HG03108 (cell line): ENCODE data around the gene NAP1L1.

ENCODE experiments used
- ATAC-seq: cut with Tn5 transposase; IDR thresholded peaks from one replicate; pipeline ENCODE4 v1.9.1; 2021; ENCODE audit warnings: moderate library complexity; ENCODE audit not compliant: unreplicated experiment

NAP1L1 gene

DNA sequence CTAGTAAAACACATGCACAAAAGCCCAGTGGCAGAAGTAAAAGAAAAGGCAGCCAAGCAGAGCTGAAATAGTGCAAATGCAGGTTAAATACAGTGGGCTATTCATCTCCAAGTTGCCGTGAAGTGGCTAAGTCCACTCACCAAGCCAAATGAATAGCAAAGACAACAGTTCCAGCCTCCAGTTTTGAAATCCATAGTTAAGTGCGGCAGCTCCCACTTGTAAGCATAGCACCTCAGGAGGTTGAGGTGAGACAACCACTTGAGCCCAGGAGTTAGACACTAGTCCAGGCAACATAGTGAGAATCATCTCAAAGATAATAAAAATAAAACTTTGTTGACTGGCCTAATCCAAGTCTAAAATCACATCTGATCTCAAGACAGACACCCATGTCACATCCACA lies 43.1 kb downstream of the NAP1L1 start:
- ATAC-seq, result no peak

DNA sequence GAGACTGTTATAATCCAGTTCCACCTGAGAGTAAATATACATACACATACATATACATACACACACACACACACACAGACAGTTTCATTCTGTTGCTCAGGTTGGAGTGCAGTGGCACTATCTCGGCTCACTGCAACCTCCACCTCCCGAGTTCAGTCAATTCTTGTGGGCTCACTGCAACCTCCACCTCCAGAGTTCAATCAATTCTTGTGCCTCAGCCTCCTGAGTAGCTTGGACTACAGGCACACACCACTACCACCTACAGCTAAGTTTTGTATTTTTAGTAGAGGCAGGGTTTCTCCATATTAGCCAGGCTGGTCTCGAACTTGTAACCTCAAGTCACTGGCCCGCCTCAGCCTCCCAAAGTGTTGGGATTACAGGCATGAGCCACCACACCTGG lies 44.0 kb downstream of the NAP1L1 start:
- no peak for ATAC-seq

DNA sequence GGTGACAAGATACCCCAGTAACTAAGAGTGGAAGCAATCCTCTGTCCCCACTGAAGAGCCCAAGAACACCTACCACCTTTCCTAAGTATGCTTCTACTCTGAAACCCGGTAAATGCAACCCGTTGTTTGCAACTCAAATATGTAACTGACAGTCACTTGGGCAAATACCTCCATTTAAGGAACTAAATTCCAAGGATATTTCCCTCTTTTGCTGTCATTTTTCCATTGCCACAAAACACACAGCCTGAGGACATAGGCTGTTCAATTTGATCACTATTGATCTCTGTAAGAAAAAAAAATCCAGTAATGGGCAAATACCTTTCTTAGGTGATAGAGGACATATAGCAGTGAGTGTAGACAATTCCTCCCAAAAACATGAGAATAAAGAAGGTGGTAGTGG lies 46.3 kb downstream of the NAP1L1 start:
- ATAC-seq, result no peak

DNA sequence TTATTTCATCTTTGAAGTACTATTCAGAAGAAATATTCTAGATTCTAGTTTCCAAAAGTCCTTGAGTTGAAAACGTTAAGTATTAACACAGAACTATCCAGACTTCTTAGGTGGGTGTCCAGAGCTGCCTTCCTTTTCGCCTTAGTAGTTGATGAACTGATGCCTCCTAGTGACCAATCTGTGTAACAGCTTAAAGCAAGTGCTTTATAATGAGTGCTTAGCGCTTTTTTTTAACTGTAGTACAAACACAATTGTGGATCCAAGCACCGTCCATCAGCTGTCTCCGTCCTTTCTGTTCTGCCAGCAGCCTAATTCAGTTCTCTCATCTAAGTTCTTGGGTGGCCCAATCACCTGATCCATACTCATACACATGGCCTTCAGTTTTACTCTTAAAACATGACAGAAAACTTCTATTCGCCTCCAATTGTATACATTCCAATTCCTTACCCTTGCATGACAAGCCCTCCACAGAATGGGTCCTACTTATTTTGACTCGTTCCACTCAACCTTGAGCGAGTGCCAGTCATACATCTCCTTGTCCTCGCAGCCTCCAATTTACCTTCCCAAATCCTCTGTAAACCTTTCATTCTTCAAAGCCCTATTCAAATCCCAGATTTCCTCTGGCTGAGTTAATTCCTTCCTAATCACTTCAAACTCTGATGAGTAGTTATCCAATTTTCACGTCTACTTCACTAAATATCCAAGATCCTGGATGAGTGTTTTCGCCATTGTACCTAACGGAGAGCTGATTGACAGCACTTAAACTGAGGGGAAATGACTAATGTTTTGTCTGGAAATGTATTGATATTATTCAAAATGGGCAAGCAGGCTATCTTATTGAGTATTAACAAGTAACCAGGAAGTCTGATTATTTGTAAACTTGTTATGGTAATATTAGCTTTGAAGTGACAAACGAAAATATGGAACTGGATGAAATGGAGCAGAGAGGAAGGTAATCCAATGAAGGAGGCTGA lies 47.1 kb downstream of the NAP1L1 start:
- peak; percentile 62 for ATAC-seq

DNA sequence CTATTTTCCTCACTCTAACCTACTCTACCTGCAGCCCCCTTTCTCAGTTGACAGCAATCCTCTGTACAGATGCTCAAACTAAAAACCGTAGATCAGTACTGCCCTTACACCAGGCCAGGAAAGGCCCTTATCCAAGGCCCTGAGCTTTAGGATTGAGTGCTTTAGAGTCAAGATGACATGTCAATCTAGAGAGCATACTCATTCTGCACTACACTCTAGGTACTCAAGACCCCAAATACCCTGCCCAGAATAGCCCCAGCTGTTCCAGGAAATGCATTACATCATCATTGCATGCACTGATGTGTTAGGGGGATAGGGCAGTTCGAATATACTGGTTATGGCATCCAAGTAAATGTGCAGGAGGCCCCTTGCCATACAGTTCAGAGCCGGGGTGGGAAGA lies 49.4 kb downstream of the NAP1L1 start:
- no peak for ATAC-seq

DNA sequence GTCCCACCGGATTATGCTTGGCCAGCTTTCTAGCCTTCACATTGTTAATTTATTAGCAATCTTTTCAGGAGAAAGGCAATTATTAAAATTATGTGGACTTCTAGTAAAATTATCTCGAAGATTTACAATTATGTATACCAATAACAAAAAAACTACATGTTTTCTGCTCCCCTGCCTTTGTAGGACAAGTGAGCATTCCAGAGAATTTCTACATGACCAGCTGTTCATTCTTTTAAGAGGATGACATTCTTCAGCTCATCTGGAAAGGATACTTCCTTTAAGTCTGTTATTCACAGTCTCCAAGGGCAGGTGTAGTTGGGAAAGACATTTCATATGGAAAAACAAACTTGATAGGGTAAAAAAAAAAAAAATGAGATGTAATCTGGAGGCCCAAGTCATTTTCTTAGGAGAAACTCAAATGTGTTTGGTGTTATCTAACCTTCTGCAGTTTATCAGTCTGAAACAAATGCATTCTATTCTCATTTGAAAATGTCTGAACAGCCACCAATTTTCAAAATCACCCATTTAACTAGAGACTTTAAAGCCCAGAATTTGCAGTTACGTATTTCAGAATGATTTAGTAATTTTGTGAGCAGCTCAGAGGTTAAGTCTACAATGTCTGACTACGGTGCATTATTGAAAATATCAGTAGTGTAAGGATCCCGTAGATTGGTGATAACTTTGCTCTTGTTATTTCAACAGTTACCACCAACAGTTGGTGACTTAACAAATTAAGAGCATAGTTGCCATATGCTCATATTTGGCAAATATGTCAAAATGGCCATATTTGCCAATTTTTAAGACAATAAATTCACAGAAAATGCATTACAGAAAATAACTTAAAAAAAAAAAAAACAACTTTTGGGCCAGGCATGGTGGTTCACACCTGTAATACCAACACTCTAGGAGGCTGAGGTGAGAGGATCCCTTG lies 51.1 kb downstream of the NAP1L1 start:
- no peak for ATAC-seq

DNA sequence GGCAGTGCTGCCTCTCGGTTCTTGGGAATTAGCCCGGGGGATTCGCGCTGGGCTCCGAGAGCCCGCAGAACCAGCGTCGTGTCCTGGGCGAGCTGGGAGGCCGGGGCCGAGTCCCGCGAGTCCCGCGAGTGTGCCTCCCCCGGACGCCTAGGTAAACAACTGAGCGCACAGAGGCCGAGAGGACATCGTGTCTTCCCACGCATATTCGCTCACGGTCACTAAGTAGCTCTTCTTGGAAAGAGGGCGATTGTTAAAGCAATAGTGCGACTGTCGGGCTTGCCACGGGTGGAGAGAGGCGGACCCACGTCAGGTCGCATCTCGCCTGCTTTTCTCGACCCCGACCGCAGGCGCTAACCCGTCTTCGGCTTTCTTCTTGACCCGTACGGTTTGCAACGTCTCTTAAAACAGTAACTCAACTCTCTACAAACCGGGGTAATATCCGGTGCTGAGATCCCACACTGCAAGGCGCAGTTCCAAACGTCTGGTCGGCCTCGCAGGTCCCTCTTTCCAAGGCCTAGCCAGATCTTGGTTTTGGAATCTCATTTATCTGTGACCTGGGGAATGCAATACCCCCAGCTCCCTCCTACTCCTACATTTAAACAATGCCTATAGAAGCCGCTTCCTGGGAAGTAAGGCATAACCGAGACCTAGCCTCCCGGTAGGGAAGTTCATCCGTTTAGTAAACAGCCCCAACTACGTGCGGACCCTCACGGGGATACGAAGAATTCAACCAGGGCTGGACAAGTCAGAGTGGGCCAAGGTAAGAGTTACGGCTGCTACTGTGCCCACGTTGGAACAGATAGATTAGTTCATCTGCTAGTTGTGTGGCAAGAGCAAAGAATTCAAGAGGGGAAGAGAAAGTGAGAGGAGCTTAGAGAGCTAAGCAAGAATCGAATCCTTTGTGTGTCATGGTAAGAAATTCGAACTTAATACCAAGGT lies 52.2 kb downstream of the NAP1L1 start:
- ATAC-seq, result peak; percentile 20

DNA sequence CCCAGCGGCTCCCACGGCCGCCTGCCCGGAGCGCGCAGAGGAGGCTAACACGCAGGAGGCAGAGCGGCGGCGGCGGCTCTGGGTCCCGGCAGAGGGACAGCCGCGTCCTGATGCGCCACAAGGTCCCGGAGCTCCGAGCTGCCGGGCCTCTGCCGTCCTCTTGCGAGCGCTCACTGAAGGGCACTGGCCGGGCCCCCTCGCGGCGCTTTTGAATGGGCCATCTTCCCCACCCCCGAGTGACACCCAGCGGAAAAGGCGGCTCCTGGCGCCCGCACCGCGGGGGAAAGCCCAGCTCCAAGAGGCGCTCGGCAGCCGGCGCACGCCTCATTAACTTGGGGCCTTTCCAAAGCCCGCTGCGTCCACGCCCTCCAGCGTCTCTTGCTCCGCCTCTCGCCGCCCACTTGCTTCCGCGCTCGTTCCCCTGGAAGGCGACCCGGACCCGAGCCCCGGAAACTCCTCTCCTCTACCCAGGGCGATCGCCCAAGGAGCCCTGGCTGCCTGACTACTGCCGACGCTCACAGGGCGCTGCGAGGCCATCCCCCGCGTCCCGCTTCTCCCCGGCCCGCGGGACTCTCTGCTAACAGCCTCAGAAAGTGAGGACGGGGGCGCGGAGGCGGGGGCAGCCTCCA lies 53.0 kb downstream of the NAP1L1 start, which contains the start of gene PHLDA1:
TSS of gene PHLDA1 (minus strand) at position 363 of the 629 bp plus-strand sequence.
- peak; percentile 89 for ATAC-seq

DNA sequence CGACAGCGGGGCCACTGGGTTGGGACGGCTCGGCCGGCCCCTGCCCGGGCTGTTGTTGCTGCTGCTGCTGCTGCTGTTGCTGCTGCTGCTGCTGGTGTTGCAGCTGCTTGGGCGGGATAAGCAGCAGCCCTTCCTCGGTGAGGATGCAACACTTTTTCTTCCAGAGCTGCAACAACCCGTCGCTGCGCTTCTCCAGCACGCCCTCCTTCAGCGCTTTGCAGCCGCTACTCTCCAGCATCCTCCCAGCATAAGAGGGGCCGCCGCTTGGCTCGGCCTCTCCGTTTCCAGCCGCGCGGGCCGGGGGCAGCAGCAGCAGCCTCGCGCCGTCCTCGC lies 53.4 kb downstream of the NAP1L1 start:
- no peak for ATAC-seq

DNA sequence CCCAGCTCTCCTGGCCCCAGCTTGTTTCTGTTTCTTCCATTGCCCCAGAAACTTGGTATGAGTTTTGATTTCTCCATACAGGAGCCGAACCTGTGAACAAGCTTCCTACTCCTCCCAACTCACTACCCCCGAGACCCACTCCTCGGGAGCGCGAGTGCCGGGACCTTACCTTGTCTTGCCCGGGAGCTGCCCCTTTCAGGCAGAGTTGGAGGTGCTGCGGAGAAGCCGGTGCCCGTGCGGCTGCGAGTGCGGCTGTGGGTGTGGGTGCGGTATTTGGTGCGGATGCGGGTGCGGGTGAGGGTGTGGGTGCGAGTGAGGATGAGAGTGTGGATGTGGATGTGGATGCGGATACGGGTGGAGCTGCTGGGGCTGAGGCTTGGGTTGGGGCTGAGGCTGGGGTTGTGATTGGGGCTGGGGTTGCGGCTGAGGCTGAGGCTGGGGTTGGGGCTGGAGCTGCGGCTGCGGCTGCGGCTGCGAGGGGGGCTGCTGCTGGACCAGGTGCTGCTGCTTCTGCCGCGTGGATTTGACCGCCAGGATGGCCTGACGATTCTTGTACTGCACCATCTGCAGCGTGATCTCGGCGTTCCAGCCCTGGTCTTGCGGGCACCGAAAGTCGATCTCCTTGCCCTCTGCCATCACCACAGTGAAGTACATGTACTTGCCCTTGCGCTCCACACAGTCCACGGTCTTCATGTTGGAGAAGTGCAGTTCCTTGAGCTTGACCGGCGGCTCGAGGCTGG lies 54.0 kb downstream of the NAP1L1 start:
- ATAC-seq, result peak; percentile 4

DNA sequence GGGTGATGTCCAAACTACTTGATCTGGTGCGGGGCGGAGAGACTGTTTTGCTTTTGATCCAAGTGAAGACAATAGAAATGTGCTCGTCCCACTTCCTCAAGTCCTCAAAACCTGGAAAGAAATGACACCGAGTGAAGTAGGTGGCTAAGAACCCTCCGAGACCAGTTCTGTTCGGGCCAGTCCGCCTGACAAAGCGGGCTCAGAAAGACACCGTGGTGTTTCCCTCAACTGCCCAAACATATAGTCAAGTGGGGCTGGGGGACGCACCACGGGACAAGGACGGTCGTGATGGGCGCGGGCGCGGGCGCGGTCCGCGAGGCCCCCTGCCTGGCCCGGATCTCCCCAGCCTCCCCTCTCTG lies 54.5 kb downstream of the NAP1L1 start:
- ATAC-seq, result no peak

DNA sequence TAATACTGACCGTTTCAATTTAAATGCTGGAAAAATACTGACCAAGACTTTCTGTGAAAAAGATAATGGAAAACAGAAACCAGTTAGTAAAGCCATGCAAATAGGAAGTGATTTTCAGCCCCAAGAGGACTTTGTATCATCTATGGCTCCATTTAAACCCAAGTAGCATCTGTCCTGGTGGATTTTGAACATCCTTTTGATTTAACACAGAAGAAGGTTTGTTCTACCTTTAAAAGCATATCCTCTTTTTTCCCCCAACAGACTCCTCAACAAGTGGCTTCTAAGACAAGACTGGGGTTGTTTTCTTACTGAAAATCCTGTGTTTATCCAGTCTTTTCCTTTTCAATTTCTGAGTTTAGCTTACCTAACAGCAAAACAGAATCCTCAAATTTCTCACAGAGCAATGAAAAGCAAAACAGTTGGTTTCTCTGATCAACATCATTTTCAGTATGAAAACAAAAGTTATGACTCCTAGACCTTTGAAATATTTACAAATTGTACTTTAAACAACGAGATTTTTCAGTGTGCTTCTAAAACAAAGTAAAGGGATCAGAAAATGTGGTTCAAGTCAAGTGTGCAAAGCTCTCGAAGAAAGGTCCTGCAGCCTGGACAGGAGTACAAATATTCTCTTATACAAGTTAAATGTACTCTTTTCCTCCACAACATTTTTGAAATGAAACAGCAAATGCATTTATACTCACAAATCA lies 55.8 kb downstream of the NAP1L1 start:
- no peak for ATAC-seq

DNA sequence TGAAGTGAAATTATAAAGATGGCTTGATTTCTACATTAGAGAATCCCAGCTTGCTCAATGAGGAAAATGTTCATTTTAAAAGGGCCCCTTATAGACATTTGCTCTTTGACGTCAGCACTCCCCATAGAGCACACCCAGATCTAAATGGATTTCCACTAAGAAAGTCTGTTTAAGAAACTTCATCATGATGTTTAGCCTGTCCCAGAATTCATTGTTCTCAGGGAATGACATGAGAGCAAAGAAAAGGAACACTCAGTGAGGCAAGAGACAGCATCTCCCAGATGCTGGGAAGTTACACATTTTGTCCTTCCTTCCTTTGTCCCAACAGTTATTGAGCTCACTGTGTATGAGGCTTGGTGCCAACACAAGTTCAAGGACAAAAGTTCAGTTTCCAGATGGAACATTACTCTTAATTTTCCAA lies 57.8 kb downstream of the NAP1L1 start:
- no peak for ATAC-seq

DNA sequence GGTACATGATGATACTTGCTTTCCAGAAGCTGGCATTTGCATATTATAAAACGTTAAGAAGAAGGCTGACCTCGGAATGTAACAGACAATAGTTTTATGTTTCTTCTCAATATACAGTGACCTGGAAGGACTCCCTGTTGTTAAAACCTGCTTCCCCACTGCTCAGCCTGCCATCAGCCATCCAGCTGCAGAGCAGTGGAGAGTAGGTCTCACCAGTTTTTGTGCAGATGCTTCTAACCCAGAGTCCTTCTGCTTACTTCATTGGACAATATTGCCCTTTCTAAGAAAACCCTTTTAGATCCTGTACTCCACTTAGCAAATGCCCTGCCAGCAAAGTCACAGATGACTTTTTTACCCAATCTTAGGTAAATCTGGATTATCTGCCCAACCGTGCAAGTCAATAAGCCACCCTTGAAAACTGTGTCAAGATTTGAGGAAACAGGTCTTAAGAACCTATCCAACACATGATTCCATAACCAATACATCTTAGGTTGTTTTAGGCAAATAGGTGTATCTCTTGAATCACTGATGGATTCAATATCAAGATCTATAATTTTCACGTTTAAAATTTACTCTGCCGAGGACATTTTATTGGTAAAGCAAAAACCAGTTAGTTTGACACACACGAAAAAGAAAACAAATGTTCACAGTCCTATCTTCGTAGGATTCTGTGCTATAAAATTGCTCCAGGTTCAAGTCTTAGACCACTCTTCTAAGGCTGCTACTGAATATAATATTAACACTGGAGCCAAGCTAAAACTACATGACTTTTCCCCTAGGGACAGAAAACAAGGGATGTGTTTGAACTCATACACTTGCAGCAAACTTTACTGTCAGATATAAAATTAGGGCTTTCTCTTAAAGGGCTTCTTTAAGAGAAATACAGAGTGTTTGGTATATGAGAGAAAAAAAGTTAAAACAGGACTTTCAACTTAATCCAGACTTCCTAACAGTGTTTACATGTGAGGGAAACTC lies 58.6 kb downstream of the NAP1L1 start:
- ATAC-seq, result no peak

DNA sequence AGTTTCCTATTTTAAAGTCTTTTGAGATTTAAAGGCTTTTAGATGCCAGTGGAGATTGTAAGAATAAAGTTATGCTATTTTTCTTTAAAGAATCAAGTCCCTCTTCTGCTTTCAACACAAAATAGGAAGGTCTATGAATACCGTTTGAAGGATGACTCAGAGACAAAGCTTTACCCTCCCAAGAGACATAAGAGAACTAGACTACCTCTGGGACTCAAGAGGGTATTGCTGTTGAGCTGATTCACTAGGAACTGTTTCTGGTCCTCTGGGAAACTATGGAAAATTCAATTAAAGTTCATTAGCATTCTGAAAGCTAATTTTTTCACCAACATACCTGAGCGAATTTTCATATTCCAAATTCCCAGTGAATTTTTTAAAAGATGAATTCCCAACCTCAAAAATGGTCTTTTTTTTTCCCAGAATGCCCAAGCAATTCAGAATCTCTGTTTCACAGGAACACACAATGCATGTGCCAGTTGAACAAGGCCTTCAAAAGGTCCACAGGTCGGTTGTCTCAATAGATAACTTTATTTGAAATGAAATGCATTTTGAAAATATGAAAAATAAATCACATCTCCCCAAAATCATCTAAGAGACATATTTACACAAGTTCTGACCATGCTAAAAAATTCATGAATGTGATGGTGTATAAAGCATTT lies 59.4 kb downstream of the NAP1L1 start:
- no peak for ATAC-seq

DNA sequence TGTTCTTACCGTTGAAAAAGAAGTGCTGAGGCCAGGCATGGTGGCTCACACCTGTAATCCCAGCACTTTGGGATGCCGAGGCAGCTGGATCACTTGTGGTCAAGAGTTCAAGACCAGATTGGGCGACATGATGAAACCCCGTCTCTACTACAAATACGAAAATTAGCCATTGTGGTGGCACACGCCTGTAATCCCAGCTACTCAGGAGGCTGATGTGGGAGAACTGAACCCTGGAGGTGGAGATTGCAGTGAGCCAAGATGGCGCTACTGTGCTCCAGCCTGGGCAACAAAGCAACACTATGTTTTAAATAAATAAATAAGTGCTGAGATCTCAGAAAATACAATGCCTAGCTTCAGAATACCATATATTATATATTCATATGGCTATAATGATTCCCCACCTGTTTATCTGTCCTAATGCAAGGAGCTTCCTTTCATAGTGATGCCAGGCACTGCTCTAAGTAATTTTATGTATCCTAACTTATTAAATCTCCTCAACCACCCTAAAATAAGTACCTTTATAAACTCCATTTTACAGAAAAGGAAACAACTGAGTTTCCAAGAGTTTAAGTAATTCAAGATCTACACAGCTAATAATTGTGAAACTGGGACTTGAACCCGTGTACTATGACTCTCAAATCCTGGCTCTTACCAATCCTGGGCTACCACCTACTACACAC lies 60.2 kb downstream of the NAP1L1 start:
- no peak for ATAC-seq
